ENCODE results near the gene THAP5.

DNA sequence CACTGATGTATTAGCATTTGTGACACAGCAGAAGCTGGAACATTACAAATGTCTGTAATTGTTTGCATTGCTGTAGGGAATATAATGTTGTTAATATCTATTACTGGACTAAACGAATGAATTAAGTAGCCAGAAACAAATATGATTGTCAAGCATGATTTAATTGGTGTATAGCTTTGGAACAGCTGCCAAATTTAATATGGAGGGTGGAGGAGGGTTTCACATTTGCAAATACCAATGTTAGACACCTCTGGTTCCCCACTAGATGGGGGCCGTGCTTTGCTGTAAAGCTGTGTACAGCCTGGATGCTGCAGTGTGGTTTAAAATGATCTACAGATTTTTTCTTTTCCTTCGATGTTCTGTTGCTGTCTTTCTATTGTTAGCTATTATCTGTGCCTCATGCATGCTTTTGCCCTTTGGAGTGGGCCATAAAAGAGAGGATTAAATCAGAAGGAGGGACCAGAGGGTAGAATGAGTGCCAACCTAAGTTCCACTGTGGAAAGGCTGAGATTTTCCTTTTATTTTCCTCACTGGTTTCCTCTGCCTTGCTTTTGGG lies 23.2 kb upstream of the THAP5 start:
- TF ChIP-seq EZH2 (IDR thresholded peaks at IDR 0.05) = no peak
- TF ChIP-seq POLR2AphosphoS5 (IDR thresholded peaks at IDR 0.05; ENCODE audit: borderline replicate concordance, low read depth, low read length) = no peak

Data from SK-N-MC (cell line).